GM12878 (cell line): ENCODE measurements around the gene SGK2.

Experiments used
- IKZF1 ChIP-seq: fragments of 450-650 bp; conservative IDR thresholded peaks from 2 replicates; pipeline ENCODE4 v1.6.1; 2017; ENCODE audit warnings: antibody characterized with exemption, mild to moderate bottlenecking
- NR2F1 ChIP-seq: fragments of 450-650 bp; conservative IDR thresholded peaks from 2 replicates; pipeline ENCODE4 v1.6.1; 2017; ENCODE audit warnings: mild to moderate bottlenecking
- RAD51 ChIP-seq: fragments of 450-650 bp; IDR thresholded peaks from 2 replicates; pipeline ENCODE4 v1.6.1; 2016; ENCODE audit warnings: moderate library complexity, mild to moderate bottlenecking, inconsistent platforms
- TF ChIP-seq, protein P1 (sequence below), 3 experiments: IDR thresholded peaks in 2 of 3; conservative IDR thresholded peaks in 1 of 3; 2 replicates each; pipeline ENCODE4 v1.5.1; 2011; ENCODE audit warnings: low read depth in 3 of 3, low read length in 3 of 3, mild to moderate bottlenecking in 3 of 3, control low read depth in 2 of 3, moderate library complexity in 2 of 3, inconsistent platforms in 1 of 3, mixed read lengths in 1 of 3; ENCODE audit not compliant: control insufficient read depth in 2 of 3, insufficient read depth in 1 of 3; ENCODE audit errors: extremely low read depth in 1 of 3
- TF ChIP-seq, protein P2 (sequence below): IDR thresholded peaks from 2 replicates; pipeline ENCODE4 v1.6.1; 2012; ENCODE audit warnings: mild to moderate bottlenecking, low read depth, low read length

DNA sequence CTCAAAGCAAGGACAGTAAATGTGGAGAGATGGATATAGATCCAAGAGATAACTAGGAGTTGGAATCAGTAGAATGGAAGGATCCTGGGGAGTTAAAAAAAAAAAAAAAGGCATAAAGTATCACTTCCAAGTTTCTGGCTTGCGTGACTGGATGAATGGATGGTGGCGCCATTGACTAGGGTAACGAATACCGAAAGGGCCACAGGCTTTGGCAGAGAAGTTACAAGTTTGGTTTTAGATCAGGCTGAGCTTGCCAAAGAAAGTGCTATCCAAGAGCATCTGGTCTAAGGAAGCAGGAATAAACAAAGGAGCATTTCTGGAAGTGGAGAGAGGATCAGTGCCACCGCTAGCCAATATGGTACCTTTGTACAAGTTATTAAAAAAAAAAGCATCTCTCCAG, 33.8 kb upstream of the SGK2 start:
- TF ChIP-seq, protein P1, sequence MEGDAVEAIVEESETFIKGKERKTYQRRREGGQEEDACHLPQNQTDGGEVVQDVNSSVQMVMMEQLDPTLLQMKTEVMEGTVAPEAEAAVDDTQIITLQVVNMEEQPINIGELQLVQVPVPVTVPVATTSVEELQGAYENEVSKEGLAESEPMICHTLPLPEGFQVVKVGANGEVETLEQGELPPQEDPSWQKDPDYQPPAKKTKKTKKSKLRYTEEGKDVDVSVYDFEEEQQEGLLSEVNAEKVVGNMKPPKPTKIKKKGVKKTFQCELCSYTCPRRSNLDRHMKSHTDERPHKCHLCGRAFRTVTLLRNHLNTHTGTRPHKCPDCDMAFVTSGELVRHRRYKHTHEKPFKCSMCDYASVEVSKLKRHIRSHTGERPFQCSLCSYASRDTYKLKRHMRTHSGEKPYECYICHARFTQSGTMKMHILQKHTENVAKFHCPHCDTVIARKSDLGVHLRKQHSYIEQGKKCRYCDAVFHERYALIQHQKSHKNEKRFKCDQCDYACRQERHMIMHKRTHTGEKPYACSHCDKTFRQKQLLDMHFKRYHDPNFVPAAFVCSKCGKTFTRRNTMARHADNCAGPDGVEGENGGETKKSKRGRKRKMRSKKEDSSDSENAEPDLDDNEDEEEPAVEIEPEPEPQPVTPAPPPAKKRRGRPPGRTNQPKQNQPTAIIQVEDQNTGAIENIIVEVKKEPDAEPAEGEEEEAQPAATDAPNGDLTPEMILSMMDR (IDR thresholded peaks at IDR 0.05 in 2 of 3, conservative IDR thresholded peaks at IDR 0.05 in 1 of 3; ENCODE audit: control insufficient read depth in 2 of 3, extremely low read depth in 1 of 3, insufficient read depth in 1 of 3, low read depth in 3 of 3, low read length in 3 of 3), result no peak
- TF ChIP-seq NR2F1, result no peak
- TF ChIP-seq, protein P2, sequence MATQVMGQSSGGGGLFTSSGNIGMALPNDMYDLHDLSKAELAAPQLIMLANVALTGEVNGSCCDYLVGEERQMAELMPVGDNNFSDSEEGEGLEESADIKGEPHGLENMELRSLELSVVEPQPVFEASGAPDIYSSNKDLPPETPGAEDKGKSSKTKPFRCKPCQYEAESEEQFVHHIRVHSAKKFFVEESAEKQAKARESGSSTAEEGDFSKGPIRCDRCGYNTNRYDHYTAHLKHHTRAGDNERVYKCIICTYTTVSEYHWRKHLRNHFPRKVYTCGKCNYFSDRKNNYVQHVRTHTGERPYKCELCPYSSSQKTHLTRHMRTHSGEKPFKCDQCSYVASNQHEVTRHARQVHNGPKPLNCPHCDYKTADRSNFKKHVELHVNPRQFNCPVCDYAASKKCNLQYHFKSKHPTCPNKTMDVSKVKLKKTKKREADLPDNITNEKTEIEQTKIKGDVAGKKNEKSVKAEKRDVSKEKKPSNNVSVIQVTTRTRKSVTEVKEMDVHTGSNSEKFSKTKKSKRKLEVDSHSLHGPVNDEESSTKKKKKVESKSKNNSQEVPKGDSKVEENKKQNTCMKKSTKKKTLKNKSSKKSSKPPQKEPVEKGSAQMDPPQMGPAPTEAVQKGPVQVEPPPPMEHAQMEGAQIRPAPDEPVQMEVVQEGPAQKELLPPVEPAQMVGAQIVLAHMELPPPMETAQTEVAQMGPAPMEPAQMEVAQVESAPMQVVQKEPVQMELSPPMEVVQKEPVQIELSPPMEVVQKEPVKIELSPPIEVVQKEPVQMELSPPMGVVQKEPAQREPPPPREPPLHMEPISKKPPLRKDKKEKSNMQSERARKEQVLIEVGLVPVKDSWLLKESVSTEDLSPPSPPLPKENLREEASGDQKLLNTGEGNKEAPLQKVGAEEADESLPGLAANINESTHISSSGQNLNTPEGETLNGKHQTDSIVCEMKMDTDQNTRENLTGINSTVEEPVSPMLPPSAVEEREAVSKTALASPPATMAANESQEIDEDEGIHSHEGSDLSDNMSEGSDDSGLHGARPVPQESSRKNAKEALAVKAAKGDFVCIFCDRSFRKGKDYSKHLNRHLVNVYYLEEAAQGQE, result no peak
- no peak for TF ChIP-seq IKZF1
- TF ChIP-seq RAD51, result no peak
